Astrocyte (in vitro differentiated cells and primary cell): ENCODE measurements around the gene TMEM115. TPM values are rescaled to one million over a fixed set of nuclear protein-coding genes. Genes with fewer than 3 reads are reported as not detected.

Experiments
- DNase-seq: peaks from one replicate; pipeline ENCODE4 v3.0.0-alpha.2; 2010; ENCODE audit warnings: low read depth
- FAIRE-seq: peaks from 2 replicates; lab custom pipeline; 2011; peaks lifted over from hg19 to GRCh38; lab: Jason Lieb, UNC
- H2AFZ ChIP-seq: 2 replicates; pipeline ENCODE4 v1.6.0; 2012; ENCODE audit warnings: low read depth, low read length, inconsistent platforms
- H3K27ac ChIP-seq: 2 replicates; pipeline ENCODE4 v1.5.1; 2011; ENCODE audit warnings: low read depth, low read length, inconsistent platforms
- H3K27me3 ChIP-seq: 2 replicates; pipeline ENCODE4 v1.6.0; 2011; ENCODE audit warnings: low read length, inconsistent platforms; ENCODE audit not compliant: insufficient read depth
- H3K36me3 ChIP-seq: 2 replicates; pipeline ENCODE4 v1.5.1; 2011; ENCODE audit warnings: low read length, inconsistent platforms; ENCODE audit not compliant: insufficient read depth
- H3K4me1 ChIP-seq: 2 replicates; pipeline ENCODE4 v1.5.1; 2011; ENCODE audit warnings: low read length, inconsistent platforms; ENCODE audit not compliant: insufficient read depth
- H3K4me2 ChIP-seq: 2 replicates; pipeline ENCODE4 v1.6.0; 2012; ENCODE audit warnings: low read length, inconsistent platforms
- H3K4me3 ChIP-seq: 2 replicates; pipeline ENCODE4 v1.5.1; 2011; ENCODE audit warnings: low read depth, mild to moderate bottlenecking, low read length, inconsistent platforms; ENCODE audit not compliant: insufficient read depth
- H3K79me2 ChIP-seq: 2 replicates; pipeline ENCODE4 v1.6.0; 2012; ENCODE audit warnings: mild to moderate bottlenecking, low read length, inconsistent platforms; ENCODE audit not compliant: insufficient read depth
- H3K9ac ChIP-seq: 2 replicates; pipeline ENCODE4 v1.6.0; 2012; ENCODE audit warnings: mild to moderate bottlenecking, low read length, inconsistent platforms
- H3K9me3 ChIP-seq: 2 replicates; pipeline ENCODE4 v1.5.1; 2012; ENCODE audit warnings: low read depth, mild to moderate bottlenecking, low read length, inconsistent platforms; ENCODE audit not compliant: insufficient read depth
- H4K20me1 ChIP-seq: 2 replicates; pipeline ENCODE4 v1.6.0; 2012; ENCODE audit warnings: low read length, inconsistent platforms; ENCODE audit not compliant: insufficient read depth
- H3K27ac Mint-ChIP-seq: one replicate; pipeline ENCODE4 v1.8.0; 2021; ENCODE audit warnings: mild to moderate bottlenecking, mixed read lengths; ENCODE audit not compliant: unreplicated experiment
- H3K27me3 Mint-ChIP-seq: one replicate; pipeline ENCODE4 v1.8.0; 2021; ENCODE audit warnings: low read depth, mixed read lengths; ENCODE audit not compliant: unreplicated experiment
- H3K36me3 Mint-ChIP-seq: one replicate; pipeline ENCODE4 v1.8.0; 2021; ENCODE audit warnings: low read depth, mixed read lengths; ENCODE audit not compliant: unreplicated experiment
- H3K4me1 Mint-ChIP-seq: one replicate; pipeline ENCODE4 v1.8.0; 2021; ENCODE audit warnings: low read depth, mixed read lengths; ENCODE audit not compliant: unreplicated experiment
- H3K4me3 Mint-ChIP-seq: one replicate; pipeline ENCODE4 v1.8.0; 2021; ENCODE audit warnings: mild to moderate bottlenecking, moderate library complexity, mixed read lengths; ENCODE audit not compliant: unreplicated experiment
- H3K9me3 Mint-ChIP-seq: one replicate; pipeline ENCODE4 v1.8.0; 2021; ENCODE audit warnings: mild to moderate bottlenecking, mixed read lengths; ENCODE audit not compliant: unreplicated experiment
- CTCF ChIP-seq: IDR thresholded peaks from 2 replicates; pipeline ENCODE4 v1.5.1; 2011; ENCODE audit warnings: low read depth, mild to moderate bottlenecking, inconsistent platforms, low read length, moderate library complexity; ENCODE audit not compliant: insufficient read depth
- EZH2 ChIP-seq: IDR thresholded peaks from 2 replicates; pipeline ENCODE4 v1.6.1; 2012; ENCODE audit warnings: mild to moderate bottlenecking, low read length, inconsistent platforms; ENCODE audit not compliant: insufficient read depth
- total RNA-seq: library from RNA; stranded (reverse); gene quantifications from 2 replicates; pipeline ENCODE4 v1.2.1, GENCODE V29; 2021

TMEM115 gene
- total RNA-seq, 1 donor from 2014 or later = 48.7 TPM

- Histone ChIP-seq H3K9me3 (no peaks in the 10 kb centered on the region), H3K27ac (no peak overlapping the region), H2AFZ (no peak overlapping the region), H3K4me2 (no peak overlapping the region), H3K27me3 (no peaks in the 10 kb centered on the region), H3K4me3 (no peak overlapping the region), H4K20me1 (peaks cover 16% of the 10 kb centered on the region), H3K79me2 (peaks cover 39% of the 10 kb centered on the region), H3K36me3 (peaks cover 8% of the 10 kb centered on the region), H3K9ac (no peak overlapping the region), H3K4me1 (peaks cover 30% of the 10 kb centered on the region)
- Mint-ChIP-seq H3K4me1 (peaks cover 21% of the 10 kb centered on the region), H3K27ac (no peak overlapping the region), H3K27me3 (no peaks in the 10 kb centered on the region), H3K36me3 (peaks cover 6% of the 10 kb centered on the region), H3K4me3 (no peak overlapping the region), H3K9me3 (no peaks in the 10 kb centered on the region)
- no peak for FAIRE-seq
- peak; percentile 32 for DNase-seq
- no peak for TF ChIP-seq EZH2
- TF ChIP-seq CTCF = peak; percentile 92
Measured at GRCh38 chr3:50324351-50325112, 34.8 kb downstream of the TMEM115 start.

- Histone ChIP-seq H3K27ac (no peak overlapping the region), H2AFZ (no peak overlapping the region), H3K9ac (no peak overlapping the region), H3K36me3 (peaks cover 8% of the 10 kb centered on the region), H3K79me2 (peaks cover 47% of the 10 kb centered on the region), H3K4me2 (no peak overlapping the region), H3K4me3 (no peak overlapping the region), H4K20me1 (peaks cover 24% of the 10 kb centered on the region), H3K9me3 (no peaks in the 10 kb centered on the region), H3K4me1 (peaks cover 29% of the 10 kb centered on the region), H3K27me3 (no peaks in the 10 kb centered on the region)
- DNase-seq = no peak
- Mint-ChIP-seq H3K9me3 (no peaks in the 10 kb centered on the region), H3K27me3 (no peaks in the 10 kb centered on the region), H3K27ac (no peak overlapping the region), H3K36me3 (peaks cover 6% of the 10 kb centered on the region), H3K4me3 (no peak overlapping the region), H3K4me1 (peaks cover 24% of the 10 kb centered on the region)
- TF ChIP-seq EZH2 (no peak), CTCF (no peak)
- FAIRE-seq = no peak
Measured at GRCh38 chr3:50323614-50324199, 35.6 kb downstream of the TMEM115 start.

GRCh38 chr3:50323092-50323600 is 36.2 kb downstream of the TMEM115 start:
- H3K9me3 ChIP-seq = no peaks in the 10 kb centered on the region
- FAIRE-seq (no peak), DNase-seq (no peak)
- no peak overlapping the region for H3K9ac ChIP-seq
- peaks cover 21% of the 10 kb centered on the region for H3K4me1 Mint-ChIP-seq
- H3K36me3 ChIP-seq = peaks cover 13% of the 10 kb centered on the region
- peaks cover 12% of the 10 kb centered on the region for H3K36me3 Mint-ChIP-seq
- H3K79me2 ChIP-seq = peaks cover 52% of the 10 kb centered on the region
- no peaks in the 10 kb centered on the region for H3K27me3 ChIP-seq
- H3K4me1 ChIP-seq = peaks cover 24% of the 10 kb centered on the region
- H3K27ac Mint-ChIP-seq = peak overlapping the region; percentile 12
- H3K4me2 ChIP-seq = no peak overlapping the region
- TF ChIP-seq CTCF = no peak
- H4K20me1 ChIP-seq = peaks cover 30% of the 10 kb centered on the region
- H3K9me3 Mint-ChIP-seq = no peaks in the 10 kb centered on the region
- no peaks in the 10 kb centered on the region for H3K27me3 Mint-ChIP-seq
- H3K4me3 Mint-ChIP-seq = peak overlapping the region; percentile 45
- no peak overlapping the region for H2AFZ ChIP-seq
- H3K27ac ChIP-seq = no peak overlapping the region
- no peak overlapping the region for H3K4me3 ChIP-seq
